NCI-H82 treated with DMSO at 0.1 percent for 48 hours (cell line): ENCODE results near the gene HFE.
A peak's percentile ranks its signal among the peaks of the same experiment; 100 is the strongest.
"Not testable (repeated sequence)": the region's sequence is repeated elsewhere in the genome, so short reads cannot be mapped to it uniquely, and the experiment has no call there.

Experiments used
- DNase-seq: peaks from one replicate; lab custom pipeline; 2025; ENCODE audit not compliant: unreplicated experiment; lab: John Stamatoyannopoulos, UW

HFE gene

DNA sequence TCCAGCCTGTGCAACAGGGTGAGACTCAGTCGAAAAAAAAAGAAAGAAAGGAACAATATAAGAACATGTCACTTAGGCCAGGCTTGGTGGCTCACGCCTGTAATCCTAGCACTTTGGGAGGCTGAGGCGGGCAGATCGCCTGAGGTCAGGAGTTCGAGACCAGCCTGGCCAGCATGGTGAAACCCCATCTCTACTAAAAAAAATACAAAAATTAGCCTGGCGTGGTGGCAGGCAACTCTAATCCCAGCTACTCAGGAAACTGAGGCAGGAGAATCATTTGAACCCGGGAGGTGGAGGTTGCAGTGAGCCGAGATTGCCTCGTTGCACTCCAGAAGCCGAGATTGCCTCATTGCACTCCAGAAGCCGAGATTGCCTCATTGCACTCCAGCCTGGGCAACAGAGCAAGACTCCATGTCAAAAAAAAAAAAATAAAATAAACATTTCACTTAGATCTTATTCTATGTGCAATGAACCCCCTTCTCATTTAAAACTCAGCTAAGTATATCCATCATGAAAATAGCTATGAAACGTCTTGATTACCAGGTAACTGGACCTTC is 28.7 kb upstream of the HFE start:
- not testable (repeated sequence) for DNase-seq

DNA sequence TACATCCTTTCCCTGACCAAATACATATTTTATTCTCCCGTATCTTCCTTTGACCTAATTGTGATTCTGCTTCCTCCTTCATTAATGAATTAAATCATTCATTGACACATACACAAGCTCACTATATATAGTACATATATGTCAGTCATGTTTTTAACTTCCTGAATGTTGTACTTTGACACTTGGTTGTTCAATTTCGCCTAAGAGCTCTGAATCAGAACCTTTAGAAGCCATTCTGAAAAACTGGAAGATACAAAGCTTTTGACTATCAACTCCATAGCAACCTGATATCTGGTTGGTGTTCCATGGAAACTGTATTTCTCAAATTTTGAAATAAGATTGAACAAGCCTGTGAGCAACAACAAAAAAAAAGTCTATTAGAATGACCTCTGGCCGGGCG is 27.3 kb upstream of the HFE start:
- no peak for DNase-seq

DNA sequence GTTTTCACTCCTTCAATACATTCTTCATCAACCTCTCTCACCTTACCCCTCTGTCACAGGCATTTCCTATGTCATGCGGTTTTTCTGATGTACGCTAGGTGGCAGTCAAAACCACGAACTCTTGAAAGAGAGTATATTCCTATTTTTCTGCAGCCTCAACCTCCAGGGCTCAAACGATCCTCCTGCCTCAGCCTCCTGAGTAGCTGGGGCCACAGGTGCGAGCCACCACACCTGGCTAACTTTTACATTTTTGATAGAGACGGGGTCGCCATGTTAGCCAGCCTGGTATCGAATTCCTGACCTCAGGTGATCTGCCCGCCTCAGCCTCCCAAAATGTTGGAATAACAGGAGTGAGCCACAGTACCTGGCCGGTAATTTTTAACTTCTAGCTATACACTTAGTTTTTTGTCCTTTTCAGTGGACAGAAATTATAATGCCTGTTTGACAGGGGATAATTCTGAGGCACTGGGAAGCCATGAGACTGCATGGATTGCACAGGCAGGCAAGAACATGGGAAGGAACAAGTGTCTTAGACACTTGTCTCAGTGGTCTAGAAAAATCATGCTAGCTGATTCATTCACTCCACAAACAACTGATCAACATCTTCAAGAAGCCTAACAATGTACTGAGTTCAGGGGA is 22.5 kb upstream of the HFE start:
- DNase-seq = peak; percentile 57

DNA sequence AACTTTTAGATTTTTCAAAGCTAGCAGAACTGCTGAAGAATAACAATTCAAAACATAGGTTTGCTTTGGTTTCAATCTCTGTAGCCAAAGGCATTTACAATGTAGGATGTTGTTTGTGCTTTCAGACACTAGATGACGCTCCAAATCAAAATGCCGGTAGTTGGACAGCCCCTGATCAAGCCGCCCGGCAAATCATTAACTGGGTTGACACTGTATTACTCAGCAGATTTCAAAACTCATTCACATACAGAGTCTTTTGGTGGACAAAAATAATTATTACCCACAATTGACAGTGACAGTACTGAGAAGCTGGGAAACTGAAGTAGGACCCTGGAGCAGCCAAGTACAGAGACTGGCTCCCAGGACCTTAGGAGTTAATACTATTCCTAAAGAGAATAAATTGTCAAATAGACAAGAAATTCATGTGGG is 21.3 kb upstream of the HFE start:
- peak; percentile 74 for DNase-seq

DNA sequence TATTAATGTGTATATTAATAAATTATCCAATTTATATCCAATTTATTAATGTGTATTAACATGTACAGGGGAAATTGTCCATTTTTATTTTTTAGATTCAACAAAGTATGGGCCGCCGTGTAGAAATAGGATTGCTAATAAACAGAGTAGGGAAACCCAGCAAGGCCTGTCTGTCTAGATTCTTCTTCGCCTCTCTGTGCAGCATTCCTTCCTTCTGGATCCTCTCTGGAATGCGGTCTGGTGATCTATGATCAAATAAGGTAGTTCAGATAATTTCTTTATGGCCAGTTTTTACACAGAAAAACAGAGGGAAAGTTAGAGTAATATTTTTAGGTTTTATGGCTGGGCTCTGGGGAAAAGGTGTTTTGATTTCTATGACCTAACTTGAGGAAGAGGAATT is 19.9 kb upstream of the HFE start:
- DNase-seq = no peak

GRCh38 chr6:26068036-26068435 is 19.2 kb upstream of the HFE start:
- DNase-seq = no peak

GRCh38 chr6:26071135-26071534 is 16.1 kb upstream of the HFE start:
- no peak for DNase-seq

DNA sequence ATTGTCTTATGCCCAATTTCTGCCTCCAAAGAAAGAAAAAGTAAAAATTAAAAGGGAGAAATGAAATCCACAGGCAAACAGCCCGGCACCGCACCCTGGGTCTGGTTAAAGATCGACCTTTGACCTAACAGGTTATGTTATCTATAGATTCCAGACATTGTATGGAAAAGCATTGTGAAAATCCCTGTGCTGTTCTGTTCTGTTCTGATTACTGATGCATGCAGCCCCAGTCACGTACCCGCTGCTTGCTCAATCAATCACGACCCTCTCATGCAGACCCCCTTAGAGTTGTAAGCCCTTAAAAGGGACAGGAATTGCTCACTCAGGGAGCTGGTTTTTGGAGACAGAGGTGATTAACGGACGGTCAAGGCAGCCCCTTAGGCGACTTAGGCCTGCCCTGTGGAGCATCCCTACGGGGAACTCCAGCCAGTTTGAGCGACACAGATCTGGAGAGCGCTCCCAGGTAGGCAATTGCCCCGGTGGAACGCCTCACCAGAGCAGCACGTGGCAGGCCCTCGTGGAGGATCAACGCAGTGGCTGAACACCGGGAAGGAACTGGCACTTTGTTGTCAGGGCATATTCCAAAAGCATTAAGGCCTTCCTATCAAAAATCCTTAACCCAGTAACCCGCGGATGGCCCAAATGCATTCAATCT is 12.0 kb upstream of the HFE start:
- DNase-seq = no peak

DNA sequence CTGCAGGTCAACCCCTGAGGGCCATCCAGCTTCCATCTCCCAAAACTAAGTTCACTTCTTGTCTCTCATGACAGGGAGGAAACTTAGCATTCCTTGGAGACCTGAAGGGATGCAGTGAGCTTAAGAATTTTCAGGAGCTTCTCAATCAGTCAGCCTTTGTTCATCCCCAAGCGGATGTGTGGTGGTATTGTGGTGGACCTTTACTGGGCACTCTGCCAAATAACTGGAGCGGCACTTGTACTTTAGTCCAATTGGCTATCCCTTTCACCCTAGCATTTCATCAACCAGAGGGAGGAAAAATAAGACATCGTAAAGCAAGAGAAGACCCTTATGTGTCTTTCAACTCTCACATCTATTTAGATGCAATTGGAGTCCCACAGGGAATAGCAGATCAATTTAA is 9.2 kb upstream of the HFE start:
- DNase-seq = not testable (repeated sequence)

GRCh38 chr6:26081096-26081495 is 6.1 kb upstream of the HFE start:
- not testable (repeated sequence) for DNase-seq

DNA sequence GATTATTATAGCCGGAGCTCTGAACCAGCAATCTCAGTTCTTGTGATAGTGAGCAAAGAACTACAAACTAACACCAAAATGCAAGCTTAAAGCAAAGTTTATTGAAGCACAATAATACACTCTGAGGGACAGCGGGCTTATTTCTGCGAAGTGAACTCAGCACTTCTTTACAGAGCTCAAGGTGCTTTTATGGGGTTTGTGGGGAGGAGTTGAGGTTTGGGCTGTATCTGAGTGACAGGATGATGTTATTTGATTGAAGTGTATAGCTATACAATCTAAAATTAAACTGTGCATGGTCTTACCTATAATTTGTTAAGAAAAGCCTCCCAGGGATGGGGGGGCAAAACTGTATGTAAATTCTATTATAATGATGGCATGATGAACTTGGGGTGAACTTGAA is 1.0 kb upstream of the HFE start:
- DNase-seq = no peak

DNA sequence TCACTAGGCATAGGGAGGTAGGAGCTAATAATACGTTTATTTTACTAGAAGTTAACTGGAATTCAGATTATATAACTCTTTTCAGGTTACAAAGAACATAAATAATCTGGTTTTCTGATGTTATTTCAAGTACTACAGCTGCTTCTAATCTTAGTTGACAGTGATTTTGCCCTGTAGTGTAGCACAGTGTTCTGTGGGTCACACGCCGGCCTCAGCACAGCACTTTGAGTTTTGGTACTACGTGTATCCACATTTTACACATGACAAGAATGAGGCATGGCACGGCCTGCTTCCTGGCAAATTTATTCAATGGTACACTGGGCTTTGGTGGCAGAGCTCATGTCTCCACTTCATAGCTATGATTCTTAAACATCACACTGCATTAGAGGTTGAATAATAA is 1.1 kb downstream of the HFE start:
- DNase-seq = no peak

DNA sequence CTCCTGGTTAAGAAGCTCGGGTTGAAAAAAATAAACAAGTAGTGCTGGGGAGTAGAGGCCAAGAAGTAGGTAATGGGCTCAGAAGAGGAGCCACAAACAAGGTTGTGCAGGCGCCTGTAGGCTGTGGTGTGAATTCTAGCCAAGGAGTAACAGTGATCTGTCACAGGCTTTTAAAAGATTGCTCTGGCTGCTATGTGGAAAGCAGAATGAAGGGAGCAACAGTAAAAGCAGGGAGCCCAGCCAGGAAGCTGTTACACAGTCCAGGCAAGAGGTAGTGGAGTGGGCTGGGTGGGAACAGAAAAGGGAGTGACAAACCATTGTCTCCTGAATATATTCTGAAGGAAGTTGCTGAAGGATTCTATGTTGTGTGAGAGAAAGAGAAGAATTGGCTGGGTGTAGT is 2.0 kb downstream of the HFE start:
- DNase-seq = no peak

DNA sequence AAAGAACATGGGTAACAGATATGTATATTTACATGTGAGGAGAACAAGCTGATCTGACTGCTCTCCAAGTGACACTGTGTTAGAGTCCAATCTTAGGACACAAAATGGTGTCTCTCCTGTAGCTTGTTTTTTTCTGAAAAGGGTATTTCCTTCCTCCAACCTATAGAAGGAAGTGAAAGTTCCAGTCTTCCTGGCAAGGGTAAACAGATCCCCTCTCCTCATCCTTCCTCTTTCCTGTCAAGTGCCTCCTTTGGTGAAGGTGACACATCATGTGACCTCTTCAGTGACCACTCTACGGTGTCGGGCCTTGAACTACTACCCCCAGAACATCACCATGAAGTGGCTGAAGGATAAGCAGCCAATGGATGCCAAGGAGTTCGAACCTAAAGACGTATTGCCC is 5.2 kb downstream of the HFE start:
- DNase-seq = no peak

GRCh38 chr6:26094036-26094435 is 6.8 kb downstream of the HFE start:
- no peak for DNase-seq

GRCh38 chr6:26097268-26097875 is 10.1 kb downstream of the HFE start:
- DNase-seq = peak; percentile 64

DNA sequence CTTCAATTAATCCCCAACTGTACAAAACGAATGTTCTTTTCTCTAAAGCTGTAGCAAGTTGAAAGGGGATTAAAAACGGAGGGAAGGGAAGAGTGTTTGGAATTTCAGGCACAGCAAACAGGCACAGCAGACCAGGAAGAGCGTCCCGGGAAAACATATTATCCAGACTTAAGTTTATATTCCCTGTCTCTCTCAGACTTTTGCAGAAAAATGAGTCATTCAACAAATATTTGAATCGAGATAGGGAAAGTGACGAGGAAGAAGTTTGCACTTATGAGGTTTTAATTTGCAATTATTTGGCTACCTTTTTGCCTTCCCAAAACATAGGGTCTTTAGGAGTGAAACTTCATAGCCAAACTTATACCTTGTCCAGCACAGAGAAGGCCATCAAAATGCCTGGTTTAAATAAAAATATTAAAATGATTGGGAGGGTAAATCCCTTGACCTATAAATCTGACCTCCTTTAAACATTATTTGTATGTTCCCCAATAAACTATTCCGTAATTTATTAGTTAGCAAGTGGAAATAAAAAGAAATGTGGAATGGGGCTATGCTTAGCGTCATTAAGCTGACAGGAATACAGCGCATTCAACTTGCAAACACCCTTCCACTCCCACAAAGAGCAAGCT is 16.0 kb downstream of the HFE start:
- DNase-seq = peak; percentile 96

GRCh38 chr6:26103770-26104456 is 16.7 kb downstream of the HFE start:
- DNase-seq = peak; percentile 96

- no peak for DNase-seq
Observed at GRCh38 chr6:26104457-26105108, 17.4 kb downstream of the HFE start.

- no peak for DNase-seq
Observed at GRCh38 chr6:26105109-26105730, 18.0 kb downstream of the HFE start.
